Epithelial cell of proximal tubule (primary cell): ENCODE data around the gene ZNF212. TPM values are rescaled to one million over a fixed set of nuclear protein-coding genes. Genes with fewer than 3 reads are reported as not detected.

ENCODE experiments used
- DNase-seq: peaks from one replicate; pipeline ENCODE4 v3.0.0-alpha.2; 2011; ENCODE audit warnings: low read depth
- H3K4me3 ChIP-seq: 2 replicates; pipeline ENCODE4 v1.5.1; 2011; ENCODE audit warnings: low read depth, mild to moderate bottlenecking, low read length
- total RNA-seq: library from RNA; depleted of rRNA; stranded (reverse); fragments of >200 nt; gene quantifications from 2 replicates; pipeline ENCODE4 v1.2.3, GENCODE V29; 2015
- TF ChIP-seq, protein P1 (sequence below): conservative IDR thresholded peaks from 2 replicates; pipeline ENCODE4 v1.5.1; 2012; ENCODE audit warnings: low read depth, mild to moderate bottlenecking, low read length

Gene ZNF212
- total RNA-seq, 1 donor from 2014 or later, result 4.7 TPM

- H3K4me3 ChIP-seq, result no peak overlapping the region
- DNase-seq, result no peak
- TF ChIP-seq, protein P1, sequence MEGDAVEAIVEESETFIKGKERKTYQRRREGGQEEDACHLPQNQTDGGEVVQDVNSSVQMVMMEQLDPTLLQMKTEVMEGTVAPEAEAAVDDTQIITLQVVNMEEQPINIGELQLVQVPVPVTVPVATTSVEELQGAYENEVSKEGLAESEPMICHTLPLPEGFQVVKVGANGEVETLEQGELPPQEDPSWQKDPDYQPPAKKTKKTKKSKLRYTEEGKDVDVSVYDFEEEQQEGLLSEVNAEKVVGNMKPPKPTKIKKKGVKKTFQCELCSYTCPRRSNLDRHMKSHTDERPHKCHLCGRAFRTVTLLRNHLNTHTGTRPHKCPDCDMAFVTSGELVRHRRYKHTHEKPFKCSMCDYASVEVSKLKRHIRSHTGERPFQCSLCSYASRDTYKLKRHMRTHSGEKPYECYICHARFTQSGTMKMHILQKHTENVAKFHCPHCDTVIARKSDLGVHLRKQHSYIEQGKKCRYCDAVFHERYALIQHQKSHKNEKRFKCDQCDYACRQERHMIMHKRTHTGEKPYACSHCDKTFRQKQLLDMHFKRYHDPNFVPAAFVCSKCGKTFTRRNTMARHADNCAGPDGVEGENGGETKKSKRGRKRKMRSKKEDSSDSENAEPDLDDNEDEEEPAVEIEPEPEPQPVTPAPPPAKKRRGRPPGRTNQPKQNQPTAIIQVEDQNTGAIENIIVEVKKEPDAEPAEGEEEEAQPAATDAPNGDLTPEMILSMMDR, result peak; percentile 76
Observed at GRCh38 chr7:149209518-149210269, 29.8 kb upstream of the ZNF212 start.

DNA sequence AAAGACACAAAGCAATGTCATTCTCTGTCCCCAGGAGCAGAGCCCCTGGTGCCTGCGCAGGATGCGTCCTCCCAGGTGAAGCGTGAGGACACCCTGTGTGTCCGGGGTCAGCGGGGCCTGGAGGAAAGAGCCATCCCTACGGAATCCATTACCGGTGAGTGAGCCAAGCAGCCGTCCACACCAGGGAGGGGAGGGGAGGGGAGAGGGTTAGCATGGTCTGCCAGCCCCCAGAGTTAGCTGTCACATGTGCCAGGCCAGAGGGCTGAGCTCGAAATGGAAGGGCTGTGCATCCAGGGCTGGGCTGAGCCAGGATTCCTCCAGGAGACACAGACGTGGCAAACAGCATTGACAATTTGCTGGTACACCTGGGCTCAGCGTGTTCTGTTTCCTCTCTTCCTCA lies 28.9 kb upstream of the ZNF212 start:
- TF ChIP-seq, protein P1, result no peak
- no peak overlapping the region for H3K4me3 ChIP-seq
- no peak for DNase-seq

DNA sequence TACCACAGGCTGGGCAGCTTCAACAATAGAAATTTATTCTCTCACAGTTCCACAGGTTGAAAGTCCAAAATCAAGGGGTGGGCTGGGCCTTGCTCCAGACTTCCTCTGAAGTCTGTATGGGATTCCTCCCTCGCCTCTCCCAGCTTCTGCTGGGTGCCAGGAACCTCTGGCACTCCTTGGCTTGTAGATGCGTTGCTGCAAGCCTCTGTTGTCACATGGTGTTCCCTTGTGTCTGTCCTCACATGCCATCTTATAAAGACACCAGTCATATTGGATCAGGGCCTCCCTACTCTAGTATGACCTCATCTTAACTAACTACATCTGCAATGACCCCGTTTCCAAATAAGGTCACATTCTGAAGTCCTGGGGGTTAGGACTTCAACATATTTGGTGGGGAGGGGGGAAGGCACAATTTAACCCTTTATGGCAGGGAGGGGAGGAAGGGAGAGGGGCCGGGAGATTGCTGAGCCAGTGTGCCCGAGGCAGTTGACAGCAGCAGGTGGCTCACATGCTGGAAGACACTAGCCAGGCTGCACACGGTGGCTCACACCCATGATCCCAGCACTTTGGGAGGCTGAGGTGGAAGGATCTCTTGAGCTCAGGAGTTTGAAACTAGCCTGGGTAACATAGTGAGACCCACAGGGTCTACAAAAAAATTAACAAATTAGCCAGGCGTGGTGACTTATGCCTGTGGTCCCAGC lies 25.3 kb upstream of the ZNF212 start:
- DNase-seq, result no peak
- TF ChIP-seq, protein P1, result no peak

GRCh38 chr7:149216402-149216801 lies 23.0 kb upstream of the ZNF212 start:
- TF ChIP-seq, protein P1, result no peak
- DNase-seq, result no peak
- H3K4me3 ChIP-seq, result no peak overlapping the region

More for the DNA sequence above, 25.3 kb upstream of the ZNF212 start:
- no peak overlapping the region for H3K4me3 ChIP-seq

- DNase-seq, result no peak
- no peak overlapping the region for H3K4me3 ChIP-seq
- TF ChIP-seq, protein P1, result no peak
Observed at GRCh38 chr7:149217570-149217969, 21.9 kb upstream of the ZNF212 start.

GRCh38 chr7:149218469-149219420 lies 20.7 kb upstream of the ZNF212 start:
- no peak overlapping the region for H3K4me3 ChIP-seq
- TF ChIP-seq, protein P1, result no peak
- no peak for DNase-seq
